Smooth muscle cell of trachea (primary cell): ENCODE results near the gene FRRS1. TPM values are rescaled to one million over a fixed set of nuclear protein-coding genes. Genes with fewer than 3 reads are reported as not detected.

ENCODE experiments used
- total RNA-seq: library from RNA; depleted of rRNA; stranded (reverse); fragments of >200 nt; gene quantifications from 2 replicates; pipeline ENCODE4 v1.2.1, GENCODE V29; 2014

The FRRS1 gene, protein sequence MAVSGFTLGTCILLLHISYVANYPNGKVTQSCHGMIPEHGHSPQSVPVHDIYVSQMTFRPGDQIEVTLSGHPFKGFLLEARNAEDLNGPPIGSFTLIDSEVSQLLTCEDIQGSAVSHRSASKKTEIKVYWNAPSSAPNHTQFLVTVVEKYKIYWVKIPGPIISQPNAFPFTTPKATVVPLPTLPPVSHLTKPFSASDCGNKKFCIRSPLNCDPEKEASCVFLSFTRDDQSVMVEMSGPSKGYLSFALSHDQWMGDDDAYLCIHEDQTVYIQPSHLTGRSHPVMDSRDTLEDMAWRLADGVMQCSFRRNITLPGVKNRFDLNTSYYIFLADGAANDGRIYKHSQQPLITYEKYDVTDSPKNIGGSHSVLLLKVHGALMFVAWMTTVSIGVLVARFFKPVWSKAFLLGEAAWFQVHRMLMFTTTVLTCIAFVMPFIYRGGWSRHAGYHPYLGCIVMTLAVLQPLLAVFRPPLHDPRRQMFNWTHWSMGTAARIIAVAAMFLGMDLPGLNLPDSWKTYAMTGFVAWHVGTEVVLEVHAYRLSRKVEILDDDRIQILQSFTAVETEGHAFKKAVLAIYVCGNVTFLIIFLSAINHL
- total RNA-seq = 45.3 and 49.3 TPM in 2 replicates

DNA sequence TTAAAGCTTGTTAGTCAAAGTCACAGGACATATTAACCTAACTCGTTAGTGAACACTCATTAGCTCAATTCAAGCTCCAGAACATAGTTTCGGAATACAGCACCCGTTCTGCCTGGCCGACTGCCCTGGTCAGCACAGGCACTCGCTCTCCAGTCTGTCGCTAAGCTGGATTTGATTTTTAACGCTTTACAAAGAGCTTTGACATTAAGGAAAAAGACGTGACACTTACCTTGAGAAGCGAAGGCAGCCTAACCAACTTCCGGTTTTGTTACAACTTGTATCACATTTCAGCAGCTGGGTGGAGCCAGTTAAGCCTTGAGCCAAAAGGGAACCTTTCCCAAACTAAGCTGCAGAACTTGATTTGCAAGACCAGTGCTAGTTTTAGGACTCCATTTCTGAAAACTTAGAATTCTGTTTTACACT, at the start of gene FRRS1:
TSS of gene FRRS1 (minus strand) at position 258 of the 423 bp plus-strand sequence. CDS start 17,867 bp downstream, outside the sequence.

Other genes with a start within 250 kb of the FRRS1 start
- gene PALMD, start 120.5 kb downstream of the FRRS1 start, total RNA-seq = 1.7 and 2.0 TPM in 2 replicates
- gene AGL, start 83.7 kb upstream of the FRRS1 start, total RNA-seq = 16.2 and 22.8 TPM in 2 replicates
- 20.3 and 33.5 TPM in 2 replicates for gene SLC35A3, start 203.4 kb upstream of the FRRS1 start, total RNA-seq